ENCODE results near the gene FOLR2. TPM values are rescaled to one million over a fixed set of nuclear protein-coding genes. Genes with fewer than 3 reads are reported as not detected.
A peak's percentile ranks its signal among the peaks of the same experiment; 100 is the strongest.

FOLR2 gene
- total RNA-seq, 4 donors from 2014 or later, result 52.5 to 128 (median 95.5) TPM

GRCh38 chr11:72217841-72218240 lies 1.2 kb downstream of the FOLR2 start:
- DNase-seq (ENCODE audit: low spot score) (no peak), ATAC-seq (ENCODE audit: low FRiP score) (no peak)
- TF ChIP-seq CTCF (IDR thresholded peaks at IDR 0.05), result no peak

GRCh38 chr11:72218251-72218745 lies 1.7 kb downstream of the FOLR2 start:
- TF ChIP-seq CTCF (IDR thresholded peaks at IDR 0.05), result no peak
- no peak for DNase-seq (ENCODE audit: low spot score)

GRCh38 chr11:72220696-72221363 lies 4.2 kb downstream of the FOLR2 start:
- no peak for TF ChIP-seq CTCF (IDR thresholded peaks at IDR 0.05)
- DNase-seq (ENCODE audit: low spot score), result no peak
- no peak for ATAC-seq (ENCODE audit: low FRiP score)

More at GRCh38 chr11:72218251-72218745, 1.7 kb downstream of the FOLR2 start:
- ATAC-seq (ENCODE audit: low FRiP score), result no peak

GRCh38 chr11:72221386-72222075 lies 4.9 kb downstream of the FOLR2 start:
- DNase-seq (ENCODE audit: low spot score), result no peak
- no peak for TF ChIP-seq CTCF (IDR thresholded peaks at IDR 0.05)
- no peak for ATAC-seq (ENCODE audit: low FRiP score)

GRCh38 chr11:72222106-72222891 lies 5.7 kb downstream of the FOLR2 start:
- TF ChIP-seq CTCF (IDR thresholded peaks at IDR 0.05), result no peak
- no peak for DNase-seq (ENCODE audit: low spot score)
- no peak for ATAC-seq (ENCODE audit: low FRiP score)

GRCh38 chr11:72222907-72223614 lies 6.5 kb downstream of the FOLR2 start:
- no peak for TF ChIP-seq CTCF (IDR thresholded peaks at IDR 0.05)
- DNase-seq (ENCODE audit: low spot score), result peak; percentile 74
- peak; percentile 92 for ATAC-seq (ENCODE audit: low FRiP score)

Measured in omental fat pad (tissue), 4 donors.